Calu3 (cell line): ENCODE data around the gene FBXW7. TPM values are rescaled to one million over a fixed set of nuclear protein-coding genes. Genes with fewer than 3 reads are reported as not detected.

Experiments
- BruUV-seq: library from RNA; stranded (reverse); fragments of 400-500 nt; replicated peaks from 2 replicates; lab custom pipeline; 2021; lab: Mats Ljungman, UMichigan
- CTCF ChIA-PET: fragments of 300-600 bp; sonication (Branson Sonifier 250); formaldehyde crosslinking; loops from one replicate; lab custom pipeline; 2022; ENCODE audit warnings: antibody characterized with exemption; lab: Charles Lee
- DNase-seq: peaks from one replicate; pipeline ENCODE4 v3.0.0; 2022
- H3K27ac Mint-ChIP-seq: one replicate; pipeline ENCODE4 v1.8.0; 2022; ENCODE audit warnings: mixed read lengths; ENCODE audit not compliant: unreplicated experiment
- H3K27me3 Mint-ChIP-seq: one replicate; pipeline ENCODE4 v1.8.0; 2022; ENCODE audit warnings: mixed read lengths; ENCODE audit not compliant: unreplicated experiment
- H3K36me3 Mint-ChIP-seq: one replicate; pipeline ENCODE4 v1.8.0; 2022; ENCODE audit warnings: mild to moderate bottlenecking, moderate library complexity, mixed read lengths; ENCODE audit not compliant: insufficient read depth, unreplicated experiment
- H3K4me1 Mint-ChIP-seq: one replicate; pipeline ENCODE4 v1.8.0; 2022; ENCODE audit warnings: mild to moderate bottlenecking, low read depth, mixed read lengths; ENCODE audit not compliant: unreplicated experiment
- H3K4me3 Mint-ChIP-seq: one replicate; pipeline ENCODE4 v1.8.0; 2022; ENCODE audit warnings: mild to moderate bottlenecking, low read depth, moderate library complexity, mixed read lengths; ENCODE audit not compliant: unreplicated experiment
- H3K9me3 Mint-ChIP-seq: one replicate; pipeline ENCODE4 v1.8.0; 2022; ENCODE audit warnings: low read depth, mixed read lengths; ENCODE audit not compliant: unreplicated experiment
- CTCF ChIP-seq: fragments of 200-600 bp; IDR thresholded peaks from one replicate; pipeline ENCODE4 v1.8.0; 2022; ENCODE audit warnings: antibody characterized with exemption; ENCODE audit not compliant: unreplicated experiment
- intact Hi-C: fragments of 100-400 bp; cut with micrococcal nuclease; formaldehyde crosslinking; loops from one replicate; pipeline ENCODE4 v1.10.0; 2022; ENCODE audit not compliant: unreplicated experiment
- total RNA-seq: library from RNA; stranded (reverse); gene quantifications from 2 replicates; pipeline ENCODE4 v1.2.3, GENCODE V29; 2022

FBXW7 gene
- total RNA-seq, 1 experiment from 2014 or later, result 38.7 TPM

- no peak for TF ChIP-seq CTCF
- intact Hi-C loops, result no loop called here
- CTCF ChIA-PET, result interaction anchor here (0.7 kb wide), 1 partner anchor 1706 kb away, joined by 3 read pairs; no protein-coding TSS in a partner anchor
- Mint-ChIP-seq H3K36me3 (no peaks in the 10 kb centered on the region), H3K4me3 (no peak overlapping the region), H3K9me3 (no peaks in the 10 kb centered on the region), H3K27ac (no peak overlapping the region), H3K4me1 (no peaks in the 10 kb centered on the region), H3K27me3 (peaks cover 8% of the 10 kb centered on the region)
- DNase-seq, result no peak
- BruUV-seq, result no TSS peak
Observed at GRCh38 chr4:152301381-152301780, 234.5 kb downstream of the FBXW7 start.

- H3K9me3 Mint-ChIP-seq, result no peaks in the 10 kb centered on the region
- DNase-seq, result no peak
- BruUV-seq, result no TSS peak
- intact Hi-C loops, result no loop called here
- no peaks in the 10 kb centered on the region for H3K4me1 Mint-ChIP-seq
- no peak overlapping the region for H3K27ac Mint-ChIP-seq
- peaks cover 8% of the 10 kb centered on the region for H3K27me3 Mint-ChIP-seq
- H3K4me3 Mint-ChIP-seq, result no peak overlapping the region
- CTCF ChIA-PET, result no interaction called here
- TF ChIP-seq CTCF, result no peak
- no peaks in the 10 kb centered on the region for H3K36me3 Mint-ChIP-seq
Observed at GRCh38 chr4:152299553-152299952, 236.3 kb downstream of the FBXW7 start.

GRCh38 chr4:152296386-152296785 lies 239.5 kb downstream of the FBXW7 start:
- Mint-ChIP-seq H3K27me3 (peaks cover 8% of the 10 kb centered on the region), H3K4me1 (no peaks in the 10 kb centered on the region), H3K4me3 (no peak overlapping the region), H3K9me3 (no peaks in the 10 kb centered on the region), H3K36me3 (no peaks in the 10 kb centered on the region), H3K27ac (no peak overlapping the region)
- no peak for TF ChIP-seq CTCF
- CTCF ChIA-PET, result no interaction called here
- intact Hi-C loops, result no loop called here
- no TSS peak for BruUV-seq
- DNase-seq, result no peak

- Mint-ChIP-seq H3K9me3 (no peaks in the 10 kb centered on the region), H3K27ac (no peak overlapping the region), H3K4me3 (no peak overlapping the region), H3K27me3 (peaks cover 8% of the 10 kb centered on the region), H3K4me1 (no peaks in the 10 kb centered on the region), H3K36me3 (no peaks in the 10 kb centered on the region)
- TF ChIP-seq CTCF, result no peak
- BruUV-seq, result no TSS peak
- CTCF ChIA-PET, result no interaction called here
- no peak for DNase-seq
- intact Hi-C loops, result no loop called here
Observed at GRCh38 chr4:152294765-152295164, 241.1 kb downstream of the FBXW7 start.
